ENCODE data around the gene TRAP1.

DNA sequence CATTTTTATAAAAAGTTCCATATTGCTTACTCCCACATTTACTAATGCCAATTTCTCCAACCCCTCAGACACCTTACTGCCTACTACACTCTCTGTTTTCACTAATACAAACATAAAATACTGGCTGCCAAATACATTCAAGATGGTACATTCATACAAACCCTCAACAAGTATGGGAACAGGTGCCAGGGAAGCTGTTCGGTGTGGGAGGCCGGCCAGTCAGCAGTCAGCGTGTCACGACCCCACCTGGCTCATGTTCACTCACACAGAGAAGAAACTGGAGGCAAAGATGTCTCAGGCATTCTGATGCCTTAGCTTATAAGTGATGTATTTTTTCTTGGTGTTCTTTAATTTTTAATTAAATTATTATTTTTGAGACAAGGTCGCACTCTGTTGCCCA lies 42.4 kb upstream of the TRAP1 start:
- TF ChIP-seq, protein P1, sequence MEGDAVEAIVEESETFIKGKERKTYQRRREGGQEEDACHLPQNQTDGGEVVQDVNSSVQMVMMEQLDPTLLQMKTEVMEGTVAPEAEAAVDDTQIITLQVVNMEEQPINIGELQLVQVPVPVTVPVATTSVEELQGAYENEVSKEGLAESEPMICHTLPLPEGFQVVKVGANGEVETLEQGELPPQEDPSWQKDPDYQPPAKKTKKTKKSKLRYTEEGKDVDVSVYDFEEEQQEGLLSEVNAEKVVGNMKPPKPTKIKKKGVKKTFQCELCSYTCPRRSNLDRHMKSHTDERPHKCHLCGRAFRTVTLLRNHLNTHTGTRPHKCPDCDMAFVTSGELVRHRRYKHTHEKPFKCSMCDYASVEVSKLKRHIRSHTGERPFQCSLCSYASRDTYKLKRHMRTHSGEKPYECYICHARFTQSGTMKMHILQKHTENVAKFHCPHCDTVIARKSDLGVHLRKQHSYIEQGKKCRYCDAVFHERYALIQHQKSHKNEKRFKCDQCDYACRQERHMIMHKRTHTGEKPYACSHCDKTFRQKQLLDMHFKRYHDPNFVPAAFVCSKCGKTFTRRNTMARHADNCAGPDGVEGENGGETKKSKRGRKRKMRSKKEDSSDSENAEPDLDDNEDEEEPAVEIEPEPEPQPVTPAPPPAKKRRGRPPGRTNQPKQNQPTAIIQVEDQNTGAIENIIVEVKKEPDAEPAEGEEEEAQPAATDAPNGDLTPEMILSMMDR (conservative IDR thresholded peaks at IDR 0.05; ENCODE audit: low read length), result no peak
- no peak for TF ChIP-seq EZH2phosphoT487 (IDR thresholded peaks at IDR 0.05; ENCODE audit: borderline replicate concordance, low read depth, low read length)

Measured in OCI-LY7 (cell line).